HEK293 (cell line): Measurements from ENCODE around the gene JPH4.

Experiments
- CTCF ChIA-PET: fragments of 350-600 bp; formaldehyde crosslinking; extraction: SDS; loops from one replicate; lab custom pipeline; 2021; ENCODE audit warnings: antibody characterized with exemption; lab: Yijun Ruan, JAX
- POLR2A ChIA-PET: fragments of 300-600 bp; formaldehyde crosslinking; extraction: SDS; loops from one replicate; lab custom pipeline; 2020; ENCODE audit warnings: antibody characterized with exemption, inconsistent platforms; lab: Yijun Ruan, JAX
- H3K27ac ChIP-seq: fragments of 200-500 bp; sonication (Bioruptor generic); 2 replicates; pipeline ENCODE4 v1.5.1; 2014; ENCODE audit warnings: low read depth, low read length, control low read depth, inconsistent platforms; ENCODE audit errors: extremely low read depth
- H3K36me3 ChIP-seq, 2 experiments: fragments of 200-500 bp in 1 of 2; sonication (Bioruptor generic) in 1 of 2; 1 replicate in 1 of 2; 2 replicates in 1 of 2; pipeline ENCODE4 v1.5.1; 2014 to 2017; ENCODE audit warnings: inconsistent platforms in 2 of 2, low read length in 2 of 2; ENCODE audit not compliant: control insufficient read depth in 2 of 2, insufficient read depth in 1 of 2
- H3K4me1 ChIP-seq: fragments of 200-500 bp; sonication (Bioruptor generic); 2 replicates; pipeline ENCODE4 v1.5.1; 2014; ENCODE audit warnings: mild to moderate bottlenecking, low read length, inconsistent platforms; ENCODE audit not compliant: control insufficient read depth, insufficient read depth
- H3K4me3 ChIP-seq: 2 replicates; pipeline ENCODE4 v1.5.1; 2011; ENCODE audit warnings: low read depth, mild to moderate bottlenecking, control low read depth, low read length, moderate library complexity
- H3K9me3 ChIP-seq: fragments of 200-500 bp; sonication (Bioruptor generic); 2 replicates; pipeline ENCODE4 v1.5.1; 2014; ENCODE audit warnings: low read depth, low read length, inconsistent platforms; ENCODE audit not compliant: control insufficient read depth, insufficient read depth
- AEBP2 ChIP-seq: fragments of 450-650 bp; formaldehyde crosslinking; IDR thresholded peaks from 2 replicates; pipeline ENCODE4 v1.5.1; 2016; ENCODE audit warnings: missing biosample characterization, missing genetic modification characterization, borderline replicate concordance
- BCL11A ChIP-seq: fragments of 450-650 bp; formaldehyde crosslinking; IDR thresholded peaks from 2 replicates; pipeline ENCODE4 v1.5.1; 2016; ENCODE audit warnings: low read depth, missing biosample characterization, missing genetic modification characterization
- BCL6B ChIP-seq: fragments of 450-650 bp; formaldehyde crosslinking; IDR thresholded peaks from 2 replicates; pipeline ENCODE4 v1.5.1; 2017; ENCODE audit warnings: missing biosample characterization, missing genetic modification characterization
- HOXC10 ChIP-seq: sonication (generic); formaldehyde crosslinking; IDR thresholded peaks from 2 replicates; pipeline ENCODE4 v1.8.1; 2023; ENCODE audit warnings: mild to moderate bottlenecking, missing genetic modification reagents
- HOXD13 ChIP-seq: sonication (generic); formaldehyde crosslinking; IDR thresholded peaks from 2 replicates; pipeline ENCODE4 v1.8.0; 2022; ENCODE audit warnings: missing genetic modification reagents, borderline replicate concordance
- KLF17 ChIP-seq: fragments of 450-650 bp; formaldehyde crosslinking; IDR thresholded peaks from 2 replicates; pipeline ENCODE4 v1.5.1; 2016; ENCODE audit warnings: missing biosample characterization, missing genetic modification characterization
- REST ChIP-seq: fragments of 450-650 bp; formaldehyde crosslinking; IDR thresholded peaks from 2 replicates; pipeline ENCODE4 v1.5.1; 2016; ENCODE audit warnings: missing biosample characterization, missing genetic modification characterization
- ZBTB48 ChIP-seq: fragments of 450-650 bp; formaldehyde crosslinking; IDR thresholded peaks from 2 replicates; pipeline ENCODE4 v1.5.1; 2016; ENCODE audit warnings: missing biosample characterization, missing genetic modification characterization
- ZBTB6 ChIP-seq: fragments of 450-650 bp; formaldehyde crosslinking; IDR thresholded peaks from 2 replicates; pipeline ENCODE4 v1.5.1; 2017; ENCODE audit warnings: missing biosample characterization, missing genetic modification characterization
- ZBTB8A ChIP-seq: fragments of 450-650 bp; formaldehyde crosslinking; IDR thresholded peaks from 2 replicates; pipeline ENCODE4 v1.5.1; 2016; ENCODE audit warnings: missing biosample characterization, missing genetic modification characterization
- ZFP41 ChIP-seq: fragments of 450-650 bp; formaldehyde crosslinking; IDR thresholded peaks from 2 replicates; pipeline ENCODE4 v1.5.1; 2016; ENCODE audit warnings: missing biosample characterization, missing genetic modification characterization, borderline replicate concordance
- ZNF121 ChIP-seq: fragments of 450-650 bp; formaldehyde crosslinking; IDR thresholded peaks from 2 replicates; pipeline ENCODE4 v1.5.1; 2016; ENCODE audit warnings: missing biosample characterization, missing genetic modification characterization
- ZNF19 ChIP-seq: fragments of 450-650 bp; formaldehyde crosslinking; IDR thresholded peaks from 2 replicates; pipeline ENCODE4; 2016; ENCODE audit warnings: missing biosample characterization, missing genetic modification characterization, low read depth
- ZNF2 ChIP-seq: fragments of 450-650 bp; formaldehyde crosslinking; IDR thresholded peaks from 2 replicates; pipeline ENCODE4 v1.5.1; 2016; ENCODE audit warnings: missing biosample characterization, missing genetic modification characterization
- ZNF280D ChIP-seq: fragments of 450-650 bp; formaldehyde crosslinking; IDR thresholded peaks from 2 replicates; pipeline ENCODE4 v1.5.1; 2016; ENCODE audit warnings: missing biosample characterization, missing genetic modification characterization
- ZNF302 ChIP-seq: fragments of 450-650 bp; formaldehyde crosslinking; IDR thresholded peaks from 2 replicates; pipeline ENCODE4 v1.5.1; 2016; ENCODE audit warnings: missing biosample characterization, missing genetic modification characterization, low read depth
- ZNF362 ChIP-seq: fragments of 450-650 bp; formaldehyde crosslinking; IDR thresholded peaks from 2 replicates; pipeline ENCODE4 v1.5.1; 2016; ENCODE audit warnings: missing biosample characterization, missing genetic modification characterization
- ZNF549 ChIP-seq: fragments of 450-650 bp; IDR thresholded peaks from 2 replicates; pipeline ENCODE4 v1.5.1; 2018; ENCODE audit warnings: missing biosample characterization, missing genetic modification characterization, mild to moderate bottlenecking, inconsistent platforms, moderate library complexity
- ZNF555 ChIP-seq: fragments of 450-650 bp; formaldehyde crosslinking; conservative IDR thresholded peaks from 2 replicates; pipeline ENCODE4 v1.5.1; 2017; ENCODE audit warnings: missing biosample characterization, mild to moderate bottlenecking, missing genetic modification characterization, inconsistent platforms
- ZNF558 ChIP-seq: fragments of 450-650 bp; formaldehyde crosslinking; IDR thresholded peaks from 2 replicates; pipeline ENCODE4 v1.5.1; 2016; ENCODE audit warnings: missing biosample characterization, missing genetic modification characterization
- ZNF600 ChIP-seq: fragments of 450-650 bp; formaldehyde crosslinking; IDR thresholded peaks from 2 replicates; pipeline ENCODE4 v1.5.1; 2016; ENCODE audit warnings: missing biosample characterization, missing genetic modification characterization
- ZNF670 ChIP-seq: fragments of 450-650 bp; formaldehyde crosslinking; IDR thresholded peaks from 2 replicates; pipeline ENCODE4 v1.5.1; 2016; ENCODE audit warnings: missing biosample characterization, missing genetic modification characterization, low read depth
- ZNF707 ChIP-seq: fragments of 450-650 bp; formaldehyde crosslinking; IDR thresholded peaks from 2 replicates; pipeline ENCODE4 v1.5.1; 2016; ENCODE audit warnings: missing biosample characterization, missing genetic modification characterization

JPH4 gene

GRCh38 chr14:23567186-23568020 lies 11.2 kb downstream of the JPH4 start, which contains the start of gene AP1G2:
TSS of gene AP1G2 (minus strand) at chr14:23567791. CDS start at chr14:23567314, 477 bp downstream.
- H3K4me1 ChIP-seq: peaks cover 13% of the 10 kb centered on the region
- POLR2A ChIA-PET: interaction anchor here (0.6 to 2.2 kb wide), 6 partner anchors 11 to 761 kb away, joined by 3 to 7 read pairs (median 4); partner anchors contain the start of genes JPH4 and PABPN1
- H3K27ac ChIP-seq: peak within 1 kb of the TSS; percentile 70
- CTCF ChIA-PET: interaction anchor here (0.6 to 1.7 kb wide), 11 partner anchors 8 to 509 kb away, joined by 3 to 7 read pairs (median 3); partner anchors contain the start of gene HOMEZ
- H3K9me3 ChIP-seq: no peaks in the 10 kb centered on the region
- H3K4me3 ChIP-seq: peak within 1 kb of the TSS; percentile 80
- peaks cover 7 to 37% of the 10 kb centered on the region in 2 experiments; a peak in 2 of 3 replicates for H3K36me3 ChIP-seq
- TF ChIP-seq ZNF600 (tag by site-specific recombination) (peak; percentile 94), AEBP2 (tag by site-specific recombination) (no peak), HOXD13 (CRISPR knock-in tag) (no peak), ZBTB48 (peak; percentile 83; the same call in 1 of the 2 replicates), ZNF549 (tag by site-specific recombination) (no peak), ZNF2 (tag by site-specific recombination) (no peak; the same call in 1 of the 2 replicates), REST (no peak), ZFP41 (tag by site-specific recombination) (no peak), ZBTB6 (tag by site-specific recombination) (no peak), ZNF670 (tag by site-specific recombination) (no peak), ZNF280D (tag by site-specific recombination) (no peak), ZNF302 (tag by site-specific recombination) (no peak), ZNF707 (tag by site-specific recombination) (no peak), ZNF19 (tag by site-specific recombination) (no peak), ZNF558 (tag by site-specific recombination) (no peak), ZBTB8A (tag by site-specific recombination) (peak; percentile 61; the same call in 1 of the 2 replicates), HOXC10 (CRISPR knock-in tag) (no peak), ZNF362 (tag by site-specific recombination) (no peak), ZNF121 (tag by site-specific recombination) (no peak), KLF17 (tag by site-specific recombination) (peak; percentile 81), BCL11A (no peak), ZNF555 (tag by site-specific recombination) (no peak), BCL6B (tag by site-specific recombination) (no peak)
